ENCODE measurements around the gene CLASRP.

The CLASRP gene

DNA sequence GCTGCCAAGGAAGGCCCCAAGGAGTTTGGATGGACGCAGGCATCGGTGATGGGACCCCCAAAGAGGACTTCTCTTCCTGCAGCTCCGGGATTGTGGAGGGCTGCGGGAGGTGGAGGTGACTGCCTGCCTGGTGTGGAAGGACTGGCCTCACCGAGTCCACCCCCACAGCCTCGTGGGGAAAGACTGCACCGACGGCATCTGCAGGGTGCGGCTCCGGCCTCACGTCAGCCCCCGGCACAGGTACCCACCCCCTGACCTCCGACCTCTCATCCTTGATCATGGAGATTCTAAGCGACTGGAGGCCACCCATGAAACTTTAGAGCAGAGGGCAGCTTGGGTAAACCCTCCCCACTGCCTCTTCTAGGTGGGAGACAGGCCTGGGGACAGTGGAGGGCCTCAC lies 16.9 kb upstream of the CLASRP start:
- Histone ChIP-seq H2AFZ (ENCODE audit: low read length) (no peak overlapping the region), H4K20me1 (ENCODE audit: insufficient read depth, low read length) (no peaks in the 10 kb centered on the region), H3K4me3 (ENCODE audit: low read length) (no peak overlapping the region), H3K79me2 (ENCODE audit: low read length) (no peaks in the 10 kb centered on the region), H3K9me3 (replicated peaks; ENCODE audit: insufficient read depth, low read length) (no peaks in the 10 kb centered on the region), H3K4me1 (ENCODE audit: low read length) (no peaks in the 10 kb centered on the region), H3K9ac (ENCODE audit: low read length) (no peak overlapping the region), H3F3A (ENCODE audit: insufficient read depth, low read length) (peaks cover 7% of the 10 kb centered on the region), H3K9me2 (replicated peaks; ENCODE audit: insufficient read depth, low read length) (no peaks in the 10 kb centered on the region), H3K27ac (ENCODE audit: low read length) (no peak overlapping the region), H3K27me3 (replicated peaks; ENCODE audit: insufficient read depth, low read length) (no peaks in the 10 kb centered on the region), H3K4me2 (ENCODE audit: low read depth, low read length) (no peak overlapping the region), H3K36me3 (replicated peaks; ENCODE audit: insufficient read depth, low read length) (no peaks in the 10 kb centered on the region)
- DNase-seq = no peak
- TF ChIP-seq EZH2 (optimal IDR thresholded peaks at IDR 0.05; ENCODE audit: low read depth, low read length) (no peak), EZH2phosphoT487 (IDR thresholded peaks at IDR 0.05; ENCODE audit: low read length) (no peak)
- TF ChIP-seq, protein P1, sequence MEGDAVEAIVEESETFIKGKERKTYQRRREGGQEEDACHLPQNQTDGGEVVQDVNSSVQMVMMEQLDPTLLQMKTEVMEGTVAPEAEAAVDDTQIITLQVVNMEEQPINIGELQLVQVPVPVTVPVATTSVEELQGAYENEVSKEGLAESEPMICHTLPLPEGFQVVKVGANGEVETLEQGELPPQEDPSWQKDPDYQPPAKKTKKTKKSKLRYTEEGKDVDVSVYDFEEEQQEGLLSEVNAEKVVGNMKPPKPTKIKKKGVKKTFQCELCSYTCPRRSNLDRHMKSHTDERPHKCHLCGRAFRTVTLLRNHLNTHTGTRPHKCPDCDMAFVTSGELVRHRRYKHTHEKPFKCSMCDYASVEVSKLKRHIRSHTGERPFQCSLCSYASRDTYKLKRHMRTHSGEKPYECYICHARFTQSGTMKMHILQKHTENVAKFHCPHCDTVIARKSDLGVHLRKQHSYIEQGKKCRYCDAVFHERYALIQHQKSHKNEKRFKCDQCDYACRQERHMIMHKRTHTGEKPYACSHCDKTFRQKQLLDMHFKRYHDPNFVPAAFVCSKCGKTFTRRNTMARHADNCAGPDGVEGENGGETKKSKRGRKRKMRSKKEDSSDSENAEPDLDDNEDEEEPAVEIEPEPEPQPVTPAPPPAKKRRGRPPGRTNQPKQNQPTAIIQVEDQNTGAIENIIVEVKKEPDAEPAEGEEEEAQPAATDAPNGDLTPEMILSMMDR (IDR thresholded peaks at IDR 0.05; ENCODE audit: low read length) = no peak

DNA sequence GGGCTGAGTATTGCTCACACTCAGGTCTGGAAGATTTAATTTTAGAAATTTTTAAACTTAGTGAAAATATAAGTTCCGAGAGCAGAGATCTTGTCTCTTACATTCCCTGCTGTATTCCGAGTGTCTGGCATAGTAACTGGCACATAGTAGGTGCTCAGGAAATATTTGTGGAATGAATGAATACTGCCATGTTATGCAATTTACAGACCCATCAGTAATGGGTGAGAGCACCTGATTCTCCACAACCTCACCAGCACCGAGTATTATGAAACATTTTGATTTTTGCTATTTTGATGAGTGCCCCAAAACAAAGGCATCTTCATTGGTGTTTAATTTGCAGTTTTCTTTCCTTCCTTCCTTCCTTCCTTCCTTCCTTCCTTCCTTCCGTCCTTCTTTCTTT lies 15.8 kb upstream of the CLASRP start:
- no peaks in the 10 kb centered on the region for H3K79me2 ChIP-seq (ENCODE audit: low read length)

DNA sequence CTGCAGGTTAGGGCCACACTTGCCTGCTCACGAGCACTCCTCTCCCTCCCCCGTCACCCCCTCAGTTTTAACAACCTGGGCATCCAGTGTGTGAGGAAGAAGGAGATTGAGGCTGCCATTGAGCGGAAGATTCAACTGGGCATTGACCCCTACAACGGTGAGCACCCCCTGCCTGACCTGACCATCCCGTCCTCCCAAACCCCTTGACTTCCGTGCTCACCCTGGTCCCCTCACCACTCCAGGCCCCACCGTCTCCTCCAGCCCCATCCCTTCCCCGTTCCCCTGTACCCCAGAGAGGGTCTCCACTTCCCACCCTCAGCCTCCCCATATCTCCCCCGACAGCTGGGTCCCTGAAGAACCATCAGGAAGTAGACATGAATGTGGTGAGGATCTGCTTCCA lies 13.6 kb upstream of the CLASRP start:
- Histone ChIP-seq H3K4me2 (ENCODE audit: low read depth, low read length) (no peak overlapping the region), H3K27me3 (replicated peaks; ENCODE audit: insufficient read depth, low read length) (no peaks in the 10 kb centered on the region), H3K4me1 (ENCODE audit: low read length) (no peaks in the 10 kb centered on the region), H3K9me2 (replicated peaks; ENCODE audit: insufficient read depth, low read length) (no peaks in the 10 kb centered on the region), H4K20me1 (ENCODE audit: insufficient read depth, low read length) (no peaks in the 10 kb centered on the region), H3F3A (ENCODE audit: insufficient read depth, low read length) (no peaks in the 10 kb centered on the region), H3K36me3 (replicated peaks; ENCODE audit: insufficient read depth, low read length) (peaks cover 7% of the 10 kb centered on the region; the same call in 1 of the 2 replicates), H2AFZ (ENCODE audit: low read length) (no peak overlapping the region), H3K27ac (ENCODE audit: low read length) (no peak overlapping the region), H3K79me2 (ENCODE audit: low read length) (no peaks in the 10 kb centered on the region), H3K4me3 (ENCODE audit: low read length) (no peak overlapping the region), H3K9me3 (replicated peaks; ENCODE audit: insufficient read depth, low read length) (no peaks in the 10 kb centered on the region), H3K9ac (ENCODE audit: low read length) (no peak overlapping the region)
- TF ChIP-seq EZH2 (optimal IDR thresholded peaks at IDR 0.05; ENCODE audit: low read depth, low read length) (no peak), EZH2phosphoT487 (IDR thresholded peaks at IDR 0.05; ENCODE audit: low read length) (no peak)
- TF ChIP-seq, protein P1 (IDR thresholded peaks at IDR 0.05; ENCODE audit: low read length) = no peak
- no peak for DNase-seq

More for the DNA sequence above, 15.8 kb upstream of the CLASRP start:
- Histone ChIP-seq H3K27me3 (replicated peaks; ENCODE audit: insufficient read depth, low read length) (no peaks in the 10 kb centered on the region), H3F3A (ENCODE audit: insufficient read depth, low read length) (no peaks in the 10 kb centered on the region), H3K4me3 (ENCODE audit: low read length) (no peak overlapping the region), H3K36me3 (replicated peaks; ENCODE audit: insufficient read depth, low read length) (no peaks in the 10 kb centered on the region), H2AFZ (ENCODE audit: low read length) (no peak overlapping the region), H3K9me2 (replicated peaks; ENCODE audit: insufficient read depth, low read length) (no peaks in the 10 kb centered on the region), H3K4me2 (ENCODE audit: low read depth, low read length) (no peak overlapping the region), H3K9me3 (replicated peaks; ENCODE audit: insufficient read depth, low read length) (no peaks in the 10 kb centered on the region), H3K9ac (ENCODE audit: low read length) (no peak overlapping the region), H3K27ac (ENCODE audit: low read length) (no peak overlapping the region), H3K4me1 (ENCODE audit: low read length) (no peaks in the 10 kb centered on the region), H4K20me1 (ENCODE audit: insufficient read depth, low read length) (no peaks in the 10 kb centered on the region)
- no peak for DNase-seq
- TF ChIP-seq, protein P1 (IDR thresholded peaks at IDR 0.05; ENCODE audit: low read length) = no peak
- TF ChIP-seq EZH2phosphoT487 (IDR thresholded peaks at IDR 0.05; ENCODE audit: low read length) = no peak
